Thymus (tissue), 11 donors: ENCODE results near the gene RNF212. TPM values are rescaled to one million over a fixed set of nuclear protein-coding genes. Genes with fewer than 3 reads are reported as not detected.

Experiments used
- DNase-seq, 9 donors: peaks; one replicate each; pipeline ENCODE4 v3.0.0-alpha.2; 2013; ENCODE audit warnings: low spot score in 9 of 9, low read depth in 6 of 9, missing footprints in 1 of 9
- H3K27ac ChIP-seq, 2 donors: one replicate each; pipeline ENCODE4 v1.5.1; 2013; ENCODE audit warnings: control low read depth in 1 of 2, low read depth in 1 of 2, low read length in 1 of 2, mild to moderate bottlenecking in 1 of 2, moderate library complexity in 1 of 2
- H3K27me3 ChIP-seq, 2 donors: one replicate each; pipeline ENCODE4 v1.5.1; 2013; ENCODE audit warnings: low read length in 1 of 2; ENCODE audit not compliant: control insufficient read depth in 2 of 2, insufficient read depth in 1 of 2
- H3K36me3 ChIP-seq, 2 donors: one replicate each; pipeline ENCODE4 v1.5.1; 2013; ENCODE audit warnings: low read length in 1 of 2, mild to moderate bottlenecking in 1 of 2, moderate library complexity in 1 of 2; ENCODE audit not compliant: control insufficient read depth in 2 of 2, insufficient read depth in 2 of 2
- H3K4me1 ChIP-seq, 2 donors: one replicate each; pipeline ENCODE4 v1.5.1; 2013; ENCODE audit warnings: low read length in 2 of 2; ENCODE audit not compliant: control insufficient read depth in 2 of 2, insufficient read depth in 2 of 2
- H3K4me3 ChIP-seq, 2 donors: one replicate each; pipeline ENCODE4 v1.5.1; 2013; ENCODE audit warnings: low read length in 2 of 2, control low read depth in 1 of 2, mild to moderate bottlenecking in 1 of 2
- H3K9me3 ChIP-seq, 2 donors: one replicate each; pipeline ENCODE4 v1.5.1; 2013; ENCODE audit warnings: low read length in 1 of 2, mild to moderate bottlenecking in 1 of 2; ENCODE audit not compliant: control insufficient read depth in 2 of 2, insufficient read depth in 1 of 2
- WGBS: extraction: QIAGEN DNeasy Blood & Tissue Kit; methylation state at CpG from one replicate; pipeline ENCODE4 v1.1.7; 2013; 5-methylcytosine and 5-hydroxymethylcytosine counted together
- polyA plus RNA-seq: library from polyadenylated mRNA; stranded (reverse); fragments of 200-250 nt; gene quantifications from one replicate; pipeline ENCODE4 v1.2.3, GENCODE V29; 2013
- total RNA-seq: library from RNA; stranded (reverse); fragments of 120-200 nt; gene quantifications from one replicate; pipeline ENCODE4 v1.2.4, GENCODE V29; 2013
- donor health status: healthy.

The RNF212 gene
- total and polyA plus RNA-seq, 2 donors: 1.1 to 11.2 TPM

DNA sequence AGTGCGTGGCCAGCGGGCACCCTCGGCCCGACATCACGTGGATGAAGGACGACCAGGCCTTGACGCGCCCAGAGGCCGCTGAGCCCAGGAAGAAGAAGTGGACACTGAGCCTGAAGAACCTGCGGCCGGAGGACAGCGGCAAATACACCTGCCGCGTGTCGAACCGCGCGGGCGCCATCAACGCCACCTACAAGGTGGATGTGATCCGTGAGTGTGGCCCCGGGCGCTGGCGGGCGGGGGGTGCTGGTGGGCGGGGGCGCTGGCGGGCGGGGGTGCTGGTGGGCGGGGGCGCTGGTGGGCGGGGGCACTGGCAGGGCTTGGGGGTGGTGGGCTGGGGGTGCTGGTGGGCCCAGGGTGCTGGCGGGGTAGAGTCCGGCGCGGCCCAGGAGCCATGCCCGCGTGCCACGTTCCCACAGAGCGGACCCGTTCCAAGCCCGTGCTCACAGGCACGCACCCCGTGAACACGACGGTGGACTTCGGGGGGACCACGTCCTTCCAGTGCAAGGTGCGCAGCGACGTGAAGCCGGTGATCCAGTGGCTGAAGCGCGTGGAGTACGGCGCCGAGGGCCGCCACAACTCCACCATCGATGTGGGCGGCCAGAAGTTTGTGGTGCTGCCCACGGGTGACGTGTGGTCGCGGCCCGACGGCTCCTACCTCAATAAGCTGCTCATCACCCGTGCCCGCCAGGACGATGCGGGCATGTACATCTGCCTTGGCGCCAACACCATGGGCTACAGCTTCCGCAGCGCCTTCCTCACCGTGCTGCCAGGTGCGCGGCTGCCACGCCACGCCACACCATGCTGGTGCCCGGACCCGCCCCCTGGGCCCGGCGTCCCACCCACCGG lies 89.2 kb downstream of the RNF212 start:
- H3K4me1 ChIP-seq: peaks cover 0 to 2% of the 10 kb centered on the region in 2 donors
- H3K27me3 ChIP-seq: peaks cover 0 to 6% of the 10 kb centered on the region in 2 donors
- H3K9me3 ChIP-seq: peaks cover 0 to 2% of the 10 kb centered on the region in 2 donors
- H3K4me3 ChIP-seq: no peak overlapping the region
- peaks cover 0 to 13% of the 10 kb centered on the region in 2 donors for H3K36me3 ChIP-seq
- 99% methylated on average over 83 of the region's 83 CpGs for WGBS
- DNase-seq: no peak
- H3K27ac ChIP-seq: no peak overlapping the region

DNA sequence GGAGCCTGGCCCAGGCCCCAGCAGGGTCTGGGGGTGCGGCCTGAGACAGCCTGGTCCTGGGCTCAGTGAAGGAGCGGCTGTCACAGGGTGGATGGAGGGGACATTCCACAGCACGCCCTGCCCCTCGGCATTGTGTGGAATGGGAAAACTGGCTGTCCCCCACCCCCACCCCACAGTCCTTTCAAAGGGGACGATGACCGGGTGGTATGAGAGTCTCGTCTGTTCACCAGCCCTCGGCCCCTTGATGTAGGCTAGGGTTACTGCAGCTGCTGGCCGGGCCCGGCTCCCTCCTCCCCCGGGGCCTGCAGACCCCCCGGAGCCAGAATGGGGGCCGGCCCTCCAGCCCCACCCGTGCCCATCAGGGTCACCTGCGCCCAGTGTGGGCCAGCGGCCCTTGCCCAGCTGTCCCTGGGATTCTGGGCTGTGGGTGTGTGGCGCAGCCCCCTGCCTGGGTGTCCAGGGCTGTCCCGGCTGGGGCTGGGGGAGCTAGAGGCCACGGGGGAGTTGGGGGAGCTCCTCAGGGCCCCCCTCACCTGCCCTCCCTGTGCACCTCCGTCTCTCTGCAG lies 90.2 kb downstream of the RNF212 start:
- Histone ChIP-seq H3K36me3 (peaks cover 0 to 13% of the 10 kb centered on the region in 2 donors), H3K27me3 (peaks cover 0 to 2% of the 10 kb centered on the region in 2 donors), H3K9me3 (peaks cover 0 to 2% of the 10 kb centered on the region in 2 donors), H3K4me3 (no peak overlapping the region), H3K27ac (no peak overlapping the region), H3K4me1 (peaks cover 0 to 2% of the 10 kb centered on the region in 2 donors)
- 97% methylated on average over 20 of the region's 20 CpGs for WGBS
- DNase-seq: no peak

DNA sequence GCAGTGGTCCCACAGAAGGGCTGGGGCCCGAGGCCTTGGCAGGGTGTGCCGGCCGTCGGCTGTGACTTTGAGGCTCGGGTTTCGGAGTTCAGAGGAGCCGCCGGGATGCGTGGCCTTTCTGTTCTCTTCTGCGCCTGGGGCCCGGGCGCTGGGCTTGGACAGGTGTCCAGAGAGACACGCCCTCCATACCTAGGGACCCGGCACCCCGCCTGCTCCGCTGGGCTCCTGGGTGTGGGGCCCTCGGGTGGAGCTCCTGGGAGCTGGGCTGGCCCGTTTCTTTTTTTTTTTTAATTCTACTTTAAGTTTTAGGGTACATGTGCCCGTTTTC lies 90.7 kb downstream of the RNF212 start:
- Histone ChIP-seq H3K36me3 (peaks cover 0 to 13% of the 10 kb centered on the region in 2 donors), H3K27me3 (peaks cover 0 to under 1% of the 10 kb centered on the region in 2 donors), H3K4me1 (peaks cover 0 to 2% of the 10 kb centered on the region in 2 donors), H3K9me3 (peaks cover 0 to 2% of the 10 kb centered on the region in 2 donors), H3K27ac (no peak overlapping the region), H3K4me3 (no peak overlapping the region)
- no peak for DNase-seq
- 95% methylated on average over 19 of the region's 19 CpGs for WGBS

DNA sequence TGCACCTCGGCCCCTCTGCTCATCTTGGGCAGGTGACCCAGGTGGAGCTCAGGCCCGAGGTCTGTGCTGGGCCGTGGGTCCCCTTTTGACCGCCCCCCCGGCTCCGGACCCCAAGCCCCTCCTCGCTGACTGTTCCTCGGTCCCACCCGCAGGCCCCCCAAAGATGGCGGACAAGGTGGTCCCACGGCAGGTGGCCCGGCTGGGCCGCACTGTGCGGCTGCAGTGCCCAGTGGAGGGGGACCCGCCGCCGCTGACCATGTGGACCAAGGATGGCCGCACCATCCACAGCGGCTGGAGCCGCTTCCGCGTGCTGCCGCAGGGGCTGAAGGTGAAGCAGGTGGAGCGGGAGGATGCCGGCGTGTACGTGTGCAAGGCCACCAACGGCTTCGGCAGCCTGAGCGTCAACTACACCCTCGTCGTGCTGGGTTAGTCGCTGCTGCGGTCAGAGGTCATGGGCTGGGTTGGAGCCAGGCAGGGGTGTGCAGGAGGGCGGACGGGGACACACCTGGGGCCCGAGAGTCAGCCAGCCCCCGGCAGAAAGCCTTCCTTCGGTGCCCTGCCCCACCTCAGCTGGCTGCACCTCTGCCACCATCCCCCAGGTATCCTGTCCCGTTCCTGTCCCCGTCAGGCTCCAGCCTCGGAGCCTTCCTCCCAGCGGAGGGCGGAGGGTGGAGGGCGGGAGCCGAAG lies 91.2 kb downstream of the RNF212 start:
- Histone ChIP-seq H3K9me3 (peaks cover 0 to 2% of the 10 kb centered on the region in 2 donors), H3K36me3 (peaks cover 0 to 13% of the 10 kb centered on the region in 2 donors), H3K27me3 (no peaks in the 10 kb centered on the region), H3K4me1 (peaks cover 0 to 2% of the 10 kb centered on the region in 2 donors), H3K4me3 (no peak overlapping the region), H3K27ac (no peak overlapping the region)
- no peak for DNase-seq
- 97% methylated on average over 46 of the region's 46 CpGs for WGBS

Other genes starting within 250 kb of the RNF212 start
- 47.5 TPM for gene GAK, start 181.2 kb downstream of the RNF212 start, total RNA-seq
- gene GAK, start 181.2 kb downstream of the RNF212 start, polyA plus RNA-seq: 230 TPM
- 10.9 TPM for gene TMEM175, start 181.1 kb downstream of the RNF212 start, total RNA-seq
- gene TMEM175, start 181.1 kb downstream of the RNF212 start, polyA plus RNA-seq: 87.1 TPM
- 11.3 TPM for gene DGKQ, start 140.0 kb downstream of the RNF212 start, total RNA-seq
- 24.1 TPM for gene DGKQ, start 140.0 kb downstream of the RNF212 start, polyA plus RNA-seq
- 12.6 TPM for gene IDUA, start 126.5 kb downstream of the RNF212 start, total RNA-seq
- gene IDUA, start 126.5 kb downstream of the RNF212 start, polyA plus RNA-seq: 27.4 TPM
- 0.14 TPM for gene SLC26A1, start 120.2 kb downstream of the RNF212 start, total RNA-seq
- gene SLC26A1, start 120.2 kb downstream of the RNF212 start, polyA plus RNA-seq: 0.41 TPM
- gene FGFRL1, start 101.9 kb downstream of the RNF212 start, total RNA-seq: 1.7 TPM
- gene FGFRL1, start 101.9 kb downstream of the RNF212 start, polyA plus RNA-seq: 6.2 TPM
- 5.3 TPM for gene SPON2, start 59.0 kb upstream of the RNF212 start, total RNA-seq
- gene SPON2, start 59.0 kb upstream of the RNF212 start, polyA plus RNA-seq: 48.2 TPM
- gene CTBP1, start 135.6 kb upstream of the RNF212 start, total RNA-seq: 98.2 TPM
- gene CTBP1, start 135.6 kb upstream of the RNF212 start, polyA plus RNA-seq: 188 TPM
- gene MAEA, start 176.3 kb upstream of the RNF212 start, total RNA-seq: 45.4 TPM
- 113 TPM for gene MAEA, start 176.3 kb upstream of the RNF212 start, polyA plus RNA-seq
- 3.9 TPM for gene UVSSA, start 233.6 kb upstream of the RNF212 start, total RNA-seq
- gene UVSSA, start 233.6 kb upstream of the RNF212 start, polyA plus RNA-seq: 15.4 TPM